H1 (cell line): ENCODE results near the gene TRMT61A. TPM values are rescaled to one million over a fixed set of nuclear protein-coding genes. Genes with fewer than 3 reads are reported as not detected.

ENCODE experiments used
- CTCF ChIA-PET: fragments of 300-600 bp; sonication (Branson Sonifier 250); formaldehyde crosslinking; loops from one replicate; lab custom pipeline; 2021; ENCODE audit not compliant: partially characterized antibody; lab: Charles Lee
- POLR2A ChIA-PET: fragments of 300-600 bp; sonication (Branson Sonifier 250); formaldehyde crosslinking; loops from one replicate; lab custom pipeline; 2021; ENCODE audit warnings: inconsistent platforms; ENCODE audit not compliant: partially characterized antibody; lab: Charles Lee
- DNase-seq, 2 experiments: peaks; one replicate each; pipeline versions ENCODE4 v3.0.0 to v3.0.0-alpha.2; 2010 to 2022; ENCODE audit warnings: low spot score in 2 of 2, low read depth in 1 of 2, mixed read lengths in 1 of 2
- FAIRE-seq: peaks from 2 replicates; lab custom pipeline; 2011; peaks lifted over from hg19 to GRCh38; lab: Jason Lieb, UNC
- H2AFZ ChIP-seq: 2 replicates; pipeline ENCODE4 v1.8.1; 2012; ENCODE audit warnings: low read length, inconsistent platforms
- H2AK5ac ChIP-seq: 2 replicates; pipeline ENCODE4 v1.6.1; 2013; ENCODE audit warnings: low read depth, low read length
- H2BK120ac ChIP-seq: replicated peaks from 2 replicates; pipeline ENCODE3; 2013; ENCODE audit warnings: low read depth, low read length, inconsistent platforms
- H2BK12ac ChIP-seq: 2 replicates; pipeline ENCODE4 v1.6.1; 2013; ENCODE audit warnings: low read depth, low read length
- H2BK15ac ChIP-seq: 2 replicates; pipeline ENCODE4 v1.6.1; 2013; ENCODE audit warnings: low read length
- H2BK20ac ChIP-seq: 2 replicates; pipeline ENCODE4 v1.6.1; 2013; ENCODE audit warnings: low read length
- H2BK5ac ChIP-seq: 2 replicates; pipeline ENCODE4 v1.6.1; 2013; ENCODE audit warnings: low read depth, low read length
- H3K14ac ChIP-seq: 2 replicates; pipeline ENCODE4 v1.6.1; 2013; ENCODE audit warnings: inconsistent platforms; ENCODE audit not compliant: insufficient read length
- H3K18ac ChIP-seq: 2 replicates; pipeline ENCODE4 v1.6.1; 2013; ENCODE audit warnings: low read length; ENCODE audit errors: extremely low read depth
- H3K23ac ChIP-seq: 2 replicates; pipeline ENCODE4 v1.6.1; 2013; ENCODE audit warnings: inconsistent platforms; ENCODE audit not compliant: insufficient read length
- H3K23me2 ChIP-seq: 2 replicates; pipeline ENCODE4 v1.6.1; 2013; ENCODE audit warnings: low read depth, low read length
- H3K27ac ChIP-seq: 2 replicates; pipeline ENCODE4 v1.6.1; 2011; ENCODE audit warnings: low read depth, low read length, inconsistent platforms
- H3K27me3 ChIP-seq, 4 experiments: replicated peaks in 1 of 4; 1 replicate in 1 of 4; 2 replicates in 3 of 4; pipeline versions ENCODE4 v1.6.1 to v1.8.1; 2011 to 2013; ENCODE audit warnings: low read length in 3 of 4, mild to moderate bottlenecking in 3 of 4, inconsistent platforms in 2 of 4, mixed read lengths in 2 of 4, moderate library complexity in 1 of 4; ENCODE audit not compliant: control insufficient read depth in 3 of 4, insufficient read depth in 3 of 4; ENCODE audit errors: extremely low read depth in 1 of 4
- H3K36me3 ChIP-seq, 4 experiments: 2 replicates each; pipeline versions ENCODE4 v1.6.1 to v1.8.1; 2011 to 2013; ENCODE audit warnings: mild to moderate bottlenecking in 4 of 4, low read length in 3 of 4, moderate library complexity in 2 of 4, control low read depth in 1 of 4, inconsistent platforms in 1 of 4; ENCODE audit not compliant: insufficient read depth in 4 of 4, control insufficient read depth in 2 of 4
- H3K4ac ChIP-seq: replicated peaks from 2 replicates; pipeline ENCODE3; 2013; ENCODE audit warnings: low read length, low read depth, mixed read lengths, inconsistent platforms; ENCODE audit not compliant: insufficient read length
- H3K4me1 ChIP-seq, 4 experiments: replicated peaks in 1 of 4; 1 replicate in 1 of 4; 2 replicates in 3 of 4; pipeline versions ENCODE4 v1.6.1 to v1.8.1; 2011 to 2013; ENCODE audit warnings: low read length in 3 of 4, inconsistent platforms in 2 of 4, mixed read lengths in 1 of 4; ENCODE audit not compliant: insufficient read depth in 4 of 4, control insufficient read depth in 3 of 4
- H3K4me2 ChIP-seq, 2 experiments: 2 replicates each; pipeline versions ENCODE4 v1.6.1 to v1.8.1; 2011 to 2013; ENCODE audit warnings: low read depth in 2 of 2, low read length in 2 of 2, control low read depth in 1 of 2, inconsistent platforms in 1 of 2, mild to moderate bottlenecking in 1 of 2; ENCODE audit not compliant: insufficient read depth in 1 of 2
- H3K4me3 ChIP-seq, 4 experiments: fragments of 200-600, 300-600 bp in 1 of 4; sonication (generic), shearing (Covaris generic), sonication (Bioruptor Twin) in 1 of 4; 2 replicates each; pipeline versions ENCODE4 v1.5.1 to v1.8.1; 2011 to 2016; ENCODE audit warnings: low read length in 4 of 4, low read depth in 3 of 4, control low read depth in 2 of 4, inconsistent platforms in 2 of 4, mild to moderate bottlenecking in 2 of 4, mixed read lengths in 1 of 4, moderate library complexity in 1 of 4; ENCODE audit not compliant: insufficient read depth in 2 of 4; ENCODE audit errors: extremely low read depth in 1 of 4
- H3K56ac ChIP-seq: replicated peaks from 2 replicates; pipeline ENCODE3; 2013; ENCODE audit warnings: low read depth, mild to moderate bottlenecking, mixed read lengths, low read length, inconsistent platforms; ENCODE audit not compliant: insufficient read length
- H3K79me1 ChIP-seq: 2 replicates; pipeline ENCODE4 v1.6.1; 2013; ENCODE audit warnings: low read depth, low read length, control low read depth
- H3K79me2 ChIP-seq, 2 experiments: 2 replicates each; pipeline versions ENCODE4 v1.6.1 to v1.8.1; 2012 to 2013; ENCODE audit warnings: low read length in 2 of 2, mild to moderate bottlenecking in 2 of 2, inconsistent platforms in 1 of 2; ENCODE audit not compliant: insufficient read depth in 2 of 2, control insufficient read depth in 1 of 2
- H3K9ac ChIP-seq, 4 experiments: replicated peaks in 1 of 4; 1 replicate in 1 of 4; 2 replicates in 3 of 4; pipeline versions ENCODE4 v1.6.1 to v1.8.1; 2011 to 2013; ENCODE audit warnings: low read depth in 3 of 4, low read length in 3 of 4, control low read depth in 2 of 4, mild to moderate bottlenecking in 2 of 4, moderate library complexity in 2 of 4, inconsistent platforms in 1 of 4; ENCODE audit errors: extremely low read depth in 1 of 4
- H3K9me3 ChIP-seq, 2 experiments: 2 replicates each; pipeline versions ENCODE4 v1.6.1 to v1.8.1; 2012 to 2013; ENCODE audit warnings: mild to moderate bottlenecking in 2 of 2, moderate library complexity in 2 of 2, control low read depth in 1 of 2, inconsistent platforms in 1 of 2, low read depth in 1 of 2, low read length in 1 of 2, mixed read lengths in 1 of 2; ENCODE audit not compliant: insufficient read depth in 2 of 2
- H4K20me1 ChIP-seq, 2 experiments: replicated peaks in 1 of 2; 2 replicates each; pipeline versions ENCODE3 to v1.8.1; 2011 to 2013; ENCODE audit warnings: inconsistent platforms in 2 of 2, low read length in 2 of 2, mild to moderate bottlenecking in 1 of 2; ENCODE audit not compliant: insufficient read depth in 2 of 2, control insufficient read depth in 1 of 2
- H4K5ac ChIP-seq: 2 replicates; pipeline ENCODE4 v1.6.1; 2013; ENCODE audit warnings: low read length, low read depth, mixed read lengths, inconsistent platforms; ENCODE audit not compliant: insufficient read length
- H4K8ac ChIP-seq: 2 replicates; pipeline ENCODE4 v1.8.0; 2013; ENCODE audit warnings: mild to moderate bottlenecking, moderate library complexity, low read length, inconsistent platforms; ENCODE audit not compliant: insufficient read depth; ENCODE audit errors: extremely low read depth
- H4K91ac ChIP-seq: replicated peaks from 2 replicates; pipeline ENCODE3; 2013; ENCODE audit warnings: low read length, mixed read lengths, inconsistent platforms; ENCODE audit not compliant: insufficient read length
- ASH2L ChIP-seq: fragments of 200-600, 300-600 bp; sonication (generic); IDR thresholded peaks from one replicate; pipeline ENCODE4 v1.7.1; 2017; ENCODE audit warnings: low read length
- CBX8 ChIP-seq: fragments of 300-800, 300-1000 bp; sonication (generic); IDR thresholded peaks from 2 replicates; pipeline ENCODE4 v1.7.1; 2016; ENCODE audit warnings: low read depth, low read length, borderline replicate concordance
- HDAC6 ChIP-seq: IDR thresholded peaks from one replicate; pipeline ENCODE4 v1.7.1; 2012; ENCODE audit warnings: low read depth, mild to moderate bottlenecking, inconsistent platforms, low read length, moderate library complexity
- KDM1A ChIP-seq: fragments of 200-600, 300-600 bp; sonication (generic); IDR thresholded peaks from 2 replicates; pipeline ENCODE4 v1.7.1; 2016; ENCODE audit warnings: mild to moderate bottlenecking, low read length, borderline replicate concordance
- RXRA ChIP-seq: IDR thresholded peaks from 2 replicates; pipeline ENCODE4 v1.6.1; 2011; ENCODE audit warnings: low read depth, mild to moderate bottlenecking, low read length, moderate library complexity; ENCODE audit not compliant: insufficient read depth
- SIN3A ChIP-seq, 2 experiments: IDR thresholded peaks in 1 of 2; conservative IDR thresholded peaks in 1 of 2; 2 replicates each; pipeline ENCODE4 v1.6.1; 2011 to 2012; ENCODE audit warnings: low read length in 2 of 2, improper control_type of control experiment in 1 of 2, low read depth in 1 of 2, mild to moderate bottlenecking in 1 of 2
- SUZ12 ChIP-seq: fragments of 200-600 bp; sonication (generic); IDR thresholded peaks from 2 replicates; pipeline ENCODE4 v1.6.1; 2012; ENCODE audit warnings: mild to moderate bottlenecking, inconsistent platforms, low read length, moderate library complexity, mixed read lengths
- USF2 ChIP-seq: IDR thresholded peaks from 2 replicates; pipeline ENCODE4 v1.6.1; 2011; ENCODE audit warnings: low read length, improper control_type of control experiment
- WGBS, 2 experiments: shearing (Covaris generic) in 1 of 2; methylation state at CpG; one replicate each; pipeline versions ENCODE4 v1.1.6 to v1.1.7; 2013 to 2015; ENCODE audit warnings: low lambda C conversion rate in 2 of 2, mixed read lengths in 2 of 2, inconsistent platforms in 1 of 2, low coverage in 1 of 2, missing lambda C conversion rate in 1 of 2; ENCODE audit not compliant: insufficient replicate concordance in 2 of 2, insufficient coverage in 1 of 2, insufficient read length in 1 of 2; ENCODE audit errors: extremely low coverage in 1 of 2, missing lambda C conversion rate in 1 of 2; 5-methylcytosine and 5-hydroxymethylcytosine counted together
- polyA plus RNA-seq, 7 experiments: library from polyadenylated mRNA; depleted of rRNA in 3 of 7; stranded (reverse) in 5 of 7; unstranded in 2 of 7; fragments of >200 nt in 5 of 7; fragments of 200-250 nt in 2 of 7; gene quantifications; 1 replicate in 5 of 7; 2 replicates in 1 of 7; 4 replicates in 1 of 7; pipeline versions ENCODE4 v1.2.1 to v1.2.3, GENCODE V29; 2011 to 2013; ENCODE audit warnings: missing spikeins in 2 of 7, mixed read lengths in 2 of 7
- total RNA-seq: library from RNA; stranded (reverse); fragmentation: NEBNext Ultra II Directional; extraction: Animal tissue kit (Norgen Biotek cat#: 25700); gene quantifications from 2 replicates; pipeline ENCODE4 v1.2.1, GENCODE V29; 2021

The TRMT61A gene
- total and polyA plus RNA-seq, 2 of the 8 experiments (the other 6 are each of a cell fraction or from before 2014, with no cell fraction given), result 15.8 to 19.0 TPM

- peak within 1 kb of the TSS; percentile 81 to 92 (median 88); a peak in 6 of 7 replicates for H3K9ac ChIP-seq
- no peak for TF ChIP-seq SIN3A (conservative IDR thresholded peaks at IDR 0.05 in 1 of 2, IDR thresholded peaks at IDR 0.05 in 1 of 2; ENCODE audit: low read depth in 1 of 2, low read length in 2 of 2)
- TF ChIP-seq HDAC6, result no peak
- TF ChIP-seq SUZ12, result no peak
- no peak for TF ChIP-seq CBX8
- peak; percentile 59 for TF ChIP-seq ASH2L
- TF ChIP-seq USF2, result no peak
- TF ChIP-seq RXRA, result no peak
- no peak for TF ChIP-seq KDM1A
Measured at GRCh38 chr14:103522649-103523574, 6.1 kb upstream of the TRMT61A start, which contains the start of gene CKB. Gene CKB (minus strand): TSS chr14:103522830. CDS start chr14:103522493, 337 bp downstream.

More at GRCh38 chr14:103522649-103523574, 6.1 kb upstream of the TRMT61A start, which contains the start of gene CKB:
- Histone ChIP-seq H3K14ac (peak within 1 kb of the TSS; percentile 82), H3K18ac (peak within 1 kb of the TSS; percentile 96), H2BK12ac (peak within 1 kb of the TSS; percentile 60; the same call in 1 of the 2 replicates), H3K4me1 (peaks cover 0 to 26% (median 17%) of the 10 kb centered on the region in 4 experiments; a peak in 6 of 7 replicates), H2AFZ (no peak within 1 kb of the TSS), H2BK120ac (peak within 1 kb of the TSS; percentile 31), H3K27ac (peak within 1 kb of the TSS; percentile 80), H3K79me1 (no peaks in the 10 kb centered on the region; the same call in 1 of the 2 replicates), H3K4me2 (peak within 1 kb of the TSS; percentile 73 to 80), H3K56ac (peak within 1 kb of the TSS; percentile 89), H4K5ac (peak within 1 kb of the TSS; percentile 82), H2BK20ac (no peak within 1 kb of the TSS), H3K36me3 (peaks cover 8 to 23% (median 17%) of the 10 kb centered on the region in 4 experiments; a peak in 7 of 8 replicates), H3K4me3 (peak within 1 kb of the TSS; percentile 79 to 96 (median 84)), H4K8ac (peak within 1 kb of the TSS; percentile 93), H3K9me3 (no peaks in the 10 kb centered on the region), H4K20me1 (peaks cover 10 to 20% of the 10 kb centered on the region in 2 experiments), H3K4ac (peak within 1 kb of the TSS; percentile 84), H2BK5ac (peak within 1 kb of the TSS; percentile 93), H3K23ac (no peak within 1 kb of the TSS), H3K79me2 (peaks cover 0 to 2% of the 10 kb centered on the region in 2 experiments; a peak in 1 of 4 replicates), H4K91ac (peak within 1 kb of the TSS; percentile 97), H3K27me3 (peaks cover 3 to 23% (median 13%) of the 10 kb centered on the region in 4 experiments), H3K23me2 (peaks cover 14% of the 10 kb centered on the region; the same call in 1 of the 2 replicates), H2AK5ac (no peak within 1 kb of the TSS; the same call in 1 of the 2 replicates), H2BK15ac (peak within 1 kb of the TSS; percentile 92; the same call in 1 of the 2 replicates)
- 3% methylated on average over 54 of the region's 107 CpGs; no CpG with 5 or more reads in 1 of the 2 experiments for WGBS, 2 experiments
- DNase-seq (peak in 1 of 2 experiments; percentile 90), FAIRE-seq (no peak)
- POLR2A ChIA-PET, result interaction anchor here (0.6 to 12.6 kb wide), 21 partner anchors 12 to 465 kb away, joined by 3 to 844 read pairs (median 4); partner anchors contain the start of genes BAG5, COA8, EIF5 and TRMT61A
- CTCF ChIA-PET, result interaction anchor here (0.6 to 31.3 kb wide), 3 partner anchors 18 to 153 kb away, joined by 3 to 921 read pairs (median 3); partner anchors contain the start of gene TRMT61A
